H1 (cell line): Measurements from ENCODE around the gene SBF1.

Experiments used
- CTCF ChIP-seq, 3 experiments: IDR thresholded peaks; 1 replicate in 2 of 3; 2 replicates in 1 of 3; pipeline versions ENCODE4 v1.5.1 to v1.6.1; 2011; ENCODE audit warnings: low read length in 3 of 3, mild to moderate bottlenecking in 3 of 3, inconsistent platforms in 2 of 3, low read depth in 1 of 3, moderate library complexity in 1 of 3; ENCODE audit not compliant: insufficient read depth in 1 of 3; ENCODE audit errors: control extremely low read depth in 1 of 3
- FOSL1 ChIP-seq: IDR thresholded peaks from 2 replicates; pipeline ENCODE4 v1.6.1; 2011; ENCODE audit warnings: mild to moderate bottlenecking, low read depth, low read length, moderate library complexity; ENCODE audit not compliant: insufficient read depth
- RFX5 ChIP-seq: IDR thresholded peaks from 2 replicates; pipeline ENCODE4 v1.6.1; 2011; ENCODE audit warnings: low read depth, low read length, improper control_type of control experiment, borderline replicate concordance
- TCF12 ChIP-seq: IDR thresholded peaks from 2 replicates; pipeline ENCODE4 v1.6.1; 2011; ENCODE audit warnings: low read depth, mild to moderate bottlenecking, low read length

DNA sequence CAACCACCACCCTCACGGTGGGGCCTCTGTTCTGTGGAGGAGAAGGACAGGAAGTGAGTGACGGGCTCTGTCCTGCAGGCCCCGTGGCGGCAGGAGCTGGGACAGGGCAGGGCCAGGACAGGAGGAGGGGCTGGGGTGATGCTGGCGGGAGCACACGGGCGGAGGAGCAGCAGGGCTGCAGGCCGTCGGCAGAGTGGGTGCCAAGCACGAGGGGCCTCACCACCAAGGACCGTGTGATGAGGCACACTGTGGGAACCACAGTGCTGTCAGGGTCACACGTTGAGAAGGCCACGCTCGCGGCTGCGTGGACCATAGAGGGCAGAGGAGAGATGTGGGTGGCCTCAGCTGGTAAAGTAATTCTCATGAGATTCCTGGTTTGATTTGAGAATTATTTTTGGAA is 42.1 kb upstream of the SBF1 start:
- TF ChIP-seq RFX5 (no peak), FOSL1 (no peak), TCF12 (no peak), CTCF (IDR thresholded peaks at IDR 0.05; ENCODE audit: control extremely low read depth in 1 of 3, insufficient read depth in 1 of 3, low read depth in 1 of 3, low read length in 3 of 3) (no peak)
